KOPT-K1 (cell line): Measurements from ENCODE around the gene C2orf49.

Experiments used
- H3K27ac ChIP-seq: fragments of 200-600 bp; sonication (generic); 2 replicates; pipeline ENCODE4 v1.5.1; 2016; ENCODE audit warnings: antibody characterized with exemption, mild to moderate bottlenecking, low read depth, low read length; ENCODE audit not compliant: poor library complexity, severe bottlenecking
- H3K36me3 ChIP-seq: fragments of 200-600 bp; sonication (generic); 2 replicates; pipeline ENCODE4 v1.5.1; 2017; ENCODE audit warnings: antibody characterized with exemption, mild to moderate bottlenecking, low read length, moderate library complexity; ENCODE audit not compliant: insufficient read depth
- H3K9me3 ChIP-seq: fragments of 200-600 bp; sonication (generic); 2 replicates; pipeline ENCODE4 v1.5.1; 2017; ENCODE audit warnings: antibody characterized with exemption, low read length, mild to moderate bottlenecking; ENCODE audit not compliant: insufficient read depth, poor library complexity, severe bottlenecking

C2orf49 gene

DNA sequence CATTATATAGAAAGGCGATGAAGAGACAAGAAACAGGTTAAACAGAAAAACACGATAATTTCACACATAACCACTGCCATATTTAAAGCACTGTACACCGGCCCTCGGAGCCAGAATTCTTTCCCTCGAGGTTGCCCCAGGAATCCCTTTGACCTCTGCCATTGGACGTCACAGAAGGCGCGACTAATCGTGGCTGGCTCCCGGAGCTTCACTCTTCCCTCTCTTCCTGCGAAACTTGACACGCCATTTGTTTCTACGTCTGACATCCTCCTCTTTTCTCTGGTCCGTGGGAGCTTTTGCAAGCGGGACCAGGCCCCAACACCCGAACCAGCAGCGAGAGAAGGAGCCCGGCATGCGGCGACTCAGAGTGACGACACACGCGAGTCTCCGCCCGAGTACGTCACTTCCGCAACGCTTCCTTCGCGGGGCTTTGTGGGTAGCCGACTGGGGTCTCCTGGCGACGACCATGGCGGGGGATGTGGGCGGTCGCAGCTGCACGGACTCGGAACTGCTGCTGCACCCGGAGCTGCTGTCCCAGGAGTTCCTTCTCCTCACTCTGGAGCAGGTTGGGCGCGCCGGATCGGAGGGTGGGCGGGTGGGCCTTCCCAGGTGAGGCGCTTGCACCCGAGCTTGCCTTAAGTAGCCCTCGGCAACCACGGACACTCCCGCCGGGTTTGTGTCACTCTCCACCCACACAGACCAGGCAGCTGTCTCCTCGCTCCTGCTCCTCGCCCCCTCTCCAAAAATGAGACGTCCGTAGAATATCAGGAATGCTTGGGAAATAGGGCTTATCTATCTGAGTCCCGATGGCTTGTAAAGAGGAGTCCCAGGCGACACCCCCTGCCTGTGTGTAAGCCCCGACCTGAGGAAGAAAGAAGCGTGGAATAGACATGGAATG lies at the start of gene C2orf49:
Gene C2orf49 (plus strand): TSS at position 419 of the 898 bp plus-strand sequence. CDS start 48 bp downstream, at position 467.
- H3K27ac ChIP-seq = peak within 1 kb of the TSS; percentile 95
- peaks cover 41% of the 10 kb centered on the region for H3K36me3 ChIP-seq
- no peaks in the 10 kb centered on the region for H3K9me3 ChIP-seq

- H3K27ac ChIP-seq = no peak overlapping the region
- H3K36me3 ChIP-seq = peaks cover 95% of the 10 kb centered on the region
Measured at GRCh38 chr2:105287692-105288091, 49.6 kb upstream of the C2orf49 start.

GRCh38 chr2:105288133-105288532 lies 49.2 kb upstream of the C2orf49 start:
- Histone ChIP-seq H3K27ac (no peak overlapping the region), H3K9me3 (no peaks in the 10 kb centered on the region), H3K36me3 (peaks cover 94% of the 10 kb centered on the region)

More at GRCh38 chr2:105287692-105288091, 49.6 kb upstream of the C2orf49 start:
- no peaks in the 10 kb centered on the region for H3K9me3 ChIP-seq

DNA sequence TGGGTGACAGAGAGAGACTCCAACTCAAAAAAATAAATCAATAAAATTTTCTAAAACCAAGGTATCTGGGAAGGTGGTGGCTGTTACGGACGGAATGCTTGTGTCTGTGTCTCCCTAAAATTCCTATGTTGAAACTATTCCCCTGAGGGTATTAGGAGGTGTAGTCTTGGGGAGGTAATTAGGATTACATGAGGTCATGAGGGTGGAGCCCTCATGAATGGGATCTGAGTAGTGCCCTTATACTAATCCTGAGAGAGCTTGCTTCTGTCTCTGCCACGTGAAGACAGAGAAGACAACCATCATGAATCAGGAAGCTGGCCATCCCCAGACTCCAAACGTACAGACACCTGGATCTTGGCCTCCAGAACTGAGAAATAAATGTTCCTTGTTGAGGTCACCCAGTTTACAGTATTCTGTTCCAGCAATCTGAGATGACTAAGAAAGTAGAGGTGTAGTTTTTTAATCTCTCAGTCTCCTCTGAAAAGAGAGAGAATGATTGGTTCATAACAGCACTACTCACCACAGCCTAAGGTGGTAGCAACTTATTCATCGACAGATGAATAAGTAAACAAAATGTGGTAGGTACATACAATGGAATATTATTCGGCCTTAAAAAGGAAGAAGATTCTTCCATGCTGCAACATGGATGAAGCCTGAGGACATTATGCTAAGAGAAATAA lies 46.2 kb upstream of the C2orf49 start:
- no peak overlapping the region for H3K27ac ChIP-seq
- peaks cover 91% of the 10 kb centered on the region for H3K36me3 ChIP-seq
- no peaks in the 10 kb centered on the region for H3K9me3 ChIP-seq

DNA sequence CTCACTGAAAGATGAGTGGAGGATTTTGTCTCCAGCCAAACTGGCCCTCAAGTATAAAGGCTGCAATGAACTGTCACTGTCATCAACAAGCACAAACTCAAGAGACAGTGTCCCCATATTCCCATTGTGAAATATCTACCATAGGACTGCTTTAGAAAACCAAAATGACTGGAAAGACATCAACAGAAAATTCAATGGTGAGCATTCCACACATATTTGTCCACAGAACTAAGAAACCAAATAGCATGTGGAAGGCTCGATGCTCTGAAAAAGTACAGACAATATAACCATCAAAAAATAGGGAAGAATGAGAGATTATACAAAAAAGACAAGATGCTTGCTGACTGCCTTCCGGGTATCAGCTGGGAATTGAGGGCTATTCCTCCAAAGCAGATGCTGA lies 45.4 kb upstream of the C2orf49 start:
- Histone ChIP-seq H3K9me3 (no peaks in the 10 kb centered on the region), H3K27ac (no peak overlapping the region), H3K36me3 (peaks cover 90% of the 10 kb centered on the region)

GRCh38 chr2:105294046-105294445 lies 43.3 kb upstream of the C2orf49 start:
- H3K9me3 ChIP-seq = no peaks in the 10 kb centered on the region
- H3K27ac ChIP-seq = no peak overlapping the region
- peaks cover 90% of the 10 kb centered on the region for H3K36me3 ChIP-seq

DNA sequence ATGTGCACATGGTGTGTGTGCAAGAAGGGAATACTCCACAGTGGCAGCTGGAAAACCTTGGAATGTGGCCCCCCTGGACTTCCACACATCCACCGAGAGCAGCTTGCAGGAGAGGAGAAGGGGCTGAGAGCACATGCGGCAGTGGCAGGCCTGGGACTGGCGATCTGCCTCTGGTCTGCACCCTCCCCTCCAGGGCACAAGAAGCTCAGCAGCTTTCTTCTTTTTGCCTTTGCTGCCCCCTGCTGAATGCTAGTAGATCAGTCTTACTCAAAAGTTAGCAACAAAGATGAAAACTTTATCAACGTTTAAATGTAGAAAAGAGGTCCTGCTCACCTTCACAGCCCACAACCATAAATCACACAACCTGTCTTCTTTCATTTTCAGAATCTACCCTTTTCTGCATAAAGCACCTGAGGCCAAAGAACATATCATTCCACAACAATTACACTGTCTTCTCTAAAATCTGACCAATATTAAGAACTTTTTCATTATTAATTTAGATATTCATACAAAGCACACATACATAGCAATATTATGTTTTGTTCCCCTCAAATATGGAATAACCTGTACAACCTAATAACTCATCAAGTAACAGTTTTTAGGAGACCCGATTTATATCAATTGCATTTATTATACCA lies 42.4 kb upstream of the C2orf49 start:
- H3K9me3 ChIP-seq = no peaks in the 10 kb centered on the region
- H3K27ac ChIP-seq = no peak overlapping the region
- peaks cover 81% of the 10 kb centered on the region for H3K36me3 ChIP-seq

GRCh38 chr2:105296017-105296611 lies 41.2 kb upstream of the C2orf49 start:
- no peaks in the 10 kb centered on the region for H3K9me3 ChIP-seq
- H3K27ac ChIP-seq = no peak overlapping the region
- peaks cover 70% of the 10 kb centered on the region for H3K36me3 ChIP-seq

GRCh38 chr2:105297216-105297615 lies 40.1 kb upstream of the C2orf49 start:
- Histone ChIP-seq H3K9me3 (no peaks in the 10 kb centered on the region), H3K27ac (peak overlapping the region; percentile 40), H3K36me3 (peaks cover 59% of the 10 kb centered on the region)

GRCh38 chr2:105298017-105298416 lies 39.3 kb upstream of the C2orf49 start:
- Histone ChIP-seq H3K9me3 (no peaks in the 10 kb centered on the region), H3K36me3 (peaks cover 53% of the 10 kb centered on the region), H3K27ac (peak overlapping the region; percentile 40)

- Histone ChIP-seq H3K27ac (no peak overlapping the region), H3K36me3 (peaks cover 51% of the 10 kb centered on the region), H3K9me3 (no peaks in the 10 kb centered on the region)
Measured at GRCh38 chr2:105299290-105299689, 38.0 kb upstream of the C2orf49 start.

DNA sequence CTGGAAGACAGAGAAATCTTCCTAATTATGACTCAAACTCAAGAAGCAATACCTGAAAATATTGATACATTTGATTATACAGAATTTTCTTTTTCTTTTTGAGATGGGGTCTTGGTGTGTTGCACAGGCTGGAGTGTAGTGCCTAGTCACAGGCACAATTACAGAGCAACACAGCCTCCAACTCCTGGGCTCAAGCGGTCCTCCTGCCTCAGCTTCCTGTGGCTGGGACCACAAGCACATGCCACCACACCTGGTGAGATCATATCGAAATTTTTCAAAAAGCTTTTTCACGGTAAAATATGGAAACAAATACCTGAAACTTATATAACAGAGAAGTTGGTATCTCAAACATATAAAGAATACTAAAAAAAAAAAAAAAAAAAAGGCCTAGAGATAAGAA lies 35.7 kb upstream of the C2orf49 start:
- H3K36me3 ChIP-seq = peaks cover 50% of the 10 kb centered on the region

DNA sequence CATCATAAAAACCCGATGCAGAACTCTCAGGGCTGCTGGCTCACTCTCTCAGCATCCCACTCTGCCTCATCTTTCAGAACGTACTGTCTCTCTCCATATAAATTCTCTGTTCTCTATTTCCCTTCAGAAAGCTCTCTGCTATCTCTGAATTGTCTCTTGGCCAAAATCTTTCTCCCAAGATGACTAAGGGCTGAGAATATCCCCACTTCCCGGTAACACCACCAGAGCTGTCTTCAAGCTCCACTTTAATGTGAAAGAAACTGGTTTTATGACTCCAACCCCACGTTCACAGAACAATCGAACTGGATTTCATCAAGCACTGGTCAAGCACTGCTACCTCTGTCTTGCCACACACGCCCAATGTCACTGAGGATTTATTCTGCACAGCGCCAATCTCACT lies 30.2 kb upstream of the C2orf49 start:
- Histone ChIP-seq H3K36me3 (peaks cover 47% of the 10 kb centered on the region), H3K27ac (peak overlapping the region; percentile 51)

More for the DNA sequence above, 35.7 kb upstream of the C2orf49 start:
- H3K27ac ChIP-seq = peak overlapping the region; percentile 21
- H3K9me3 ChIP-seq = no peaks in the 10 kb centered on the region

DNA sequence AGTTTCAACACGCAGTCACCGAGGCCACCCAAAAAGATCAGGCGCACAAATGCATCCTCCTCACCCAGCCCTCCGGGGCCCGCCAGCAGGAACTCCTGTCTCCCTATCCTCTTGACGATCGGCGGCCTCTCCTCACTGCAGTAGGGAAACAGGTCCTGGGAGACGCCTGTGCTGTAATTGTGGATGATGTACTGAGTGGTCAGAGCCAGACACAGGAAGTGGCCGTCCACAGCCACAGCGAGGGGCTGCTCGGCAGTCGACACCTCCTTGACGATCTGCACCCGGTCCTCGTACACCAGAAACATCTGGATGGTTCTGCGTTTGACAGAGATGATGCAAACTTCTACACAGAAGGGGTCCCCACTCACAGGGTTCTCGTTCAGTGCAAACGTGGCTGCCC lies 29.8 kb upstream of the C2orf49 start:
- Histone ChIP-seq H3K27ac (peak overlapping the region; percentile 51), H3K36me3 (peaks cover 47% of the 10 kb centered on the region), H3K9me3 (no peaks in the 10 kb centered on the region)

More for the DNA sequence above, 30.2 kb upstream of the C2orf49 start:
- H3K9me3 ChIP-seq = no peaks in the 10 kb centered on the region

- no peaks in the 10 kb centered on the region for H3K9me3 ChIP-seq
Measured at GRCh38 chr2:105307962-105308361, 29.4 kb upstream of the C2orf49 start.

More at GRCh38 chr2:105307962-105308361, 29.4 kb upstream of the C2orf49 start:
- Histone ChIP-seq H3K27ac (peak overlapping the region; percentile 51), H3K36me3 (peaks cover 47% of the 10 kb centered on the region)
